ENCODE results near the gene ANKRD34A. TPM values are rescaled to one million over a fixed set of nuclear protein-coding genes. Genes with fewer than 3 reads are reported as not detected.

ANKRD34A gene
- total and polyA plus RNA-seq, 4 donors = 0.06 to 0.17 (median 0.13) TPM; not detected in 1

DNA sequence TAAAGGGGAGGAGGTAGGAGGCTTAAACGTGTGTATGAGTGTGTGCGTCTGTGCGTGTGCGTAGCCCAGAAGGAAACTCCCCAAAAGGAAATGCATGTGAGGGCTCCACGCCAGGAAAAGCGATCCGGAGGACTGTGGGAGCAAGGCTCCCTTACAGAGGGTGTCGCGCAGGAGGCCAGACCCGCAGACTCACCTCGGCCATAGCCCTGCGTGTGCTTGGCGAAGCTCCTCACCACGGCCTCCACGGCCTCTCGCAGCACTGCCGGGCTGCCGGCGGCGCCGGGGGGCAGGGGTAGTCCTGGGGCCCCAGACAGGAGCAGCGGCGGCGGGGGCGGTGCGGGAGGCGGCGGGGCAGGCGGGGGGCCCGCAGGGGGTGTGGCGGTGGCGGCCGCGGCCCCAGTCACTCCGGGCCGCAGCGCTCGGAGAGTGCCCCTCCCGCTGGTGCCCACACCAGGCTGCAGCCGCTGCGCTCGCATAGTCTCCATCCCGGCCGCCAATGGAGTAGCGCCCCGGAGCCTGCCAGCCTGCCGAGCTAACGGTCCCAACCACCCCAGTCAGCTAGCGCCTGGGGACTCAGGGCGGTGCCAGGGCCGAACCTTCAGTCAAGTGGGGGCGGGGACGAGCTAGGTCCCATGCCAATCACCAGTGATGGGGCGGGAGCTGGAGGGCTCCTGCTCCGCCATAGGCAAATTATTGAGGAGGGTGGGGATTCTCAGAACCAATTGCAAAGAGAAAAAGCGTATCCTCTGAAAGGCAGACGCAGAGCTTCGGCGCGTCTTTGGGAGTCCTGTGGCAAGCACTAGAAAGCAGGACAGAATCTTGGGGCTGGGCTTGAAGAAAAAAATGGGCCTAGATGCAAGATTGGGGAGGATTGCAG is 6.7 kb downstream of the ANKRD34A start, which contains the start of gene LIX1L:
Gene LIX1L (minus strand): TSS at position 575 of the 877 bp plus-strand sequence. CDS start 90 bp downstream, at position 485.
- Histone ChIP-seq H3K4me1 (ENCODE audit: control insufficient read depth in 4 of 4, insufficient read depth in 4 of 4, low read length in 3 of 4) (peaks cover 16 to 64% (median 52%) of the 10 kb centered on the region in 4 donors), H3K9ac (ENCODE audit: low read depth in 1 of 2, low read length in 2 of 2) (peak within 1 kb of the TSS; percentile 81 to 91), H3K4me3 (ENCODE audit: low read depth in 1 of 3, low read length in 3 of 3) (peak within 1 kb of the TSS; percentile 49 to 86 (median 71)), H3K27ac (ENCODE audit: low read depth in 1 of 2, low read length in 2 of 2) (peak within 1 kb of the TSS; percentile 80 to 88), H3K9me3 (ENCODE audit: control insufficient read depth in 4 of 4, low read length in 3 of 4) (no peaks in the 10 kb centered on the region), H3K36me3 (ENCODE audit: control insufficient read depth in 4 of 4, insufficient read depth in 3 of 4, low read depth in 1 of 4, low read length in 3 of 4) (no peaks in the 10 kb centered on the region), H3K27me3 (ENCODE audit: control insufficient read depth in 4 of 4, insufficient read depth in 4 of 4, low read length in 3 of 4) (no peaks in the 10 kb centered on the region)
- WGBS = 1% methylated on average over 60 of the region's 60 CpGs
- TF ChIP-seq YY1 (IDR thresholded peaks at IDR 0.05) = peak; percentile 79
- TF ChIP-seq HNF4G (IDR thresholded peaks at IDR 0.05) = no peak
- TF ChIP-seq FOXA1 (IDR thresholded peaks at IDR 0.05) = no peak
- no peak for TF ChIP-seq FOXA2 (IDR thresholded peaks at IDR 0.05)
- TF ChIP-seq, protein P1, sequence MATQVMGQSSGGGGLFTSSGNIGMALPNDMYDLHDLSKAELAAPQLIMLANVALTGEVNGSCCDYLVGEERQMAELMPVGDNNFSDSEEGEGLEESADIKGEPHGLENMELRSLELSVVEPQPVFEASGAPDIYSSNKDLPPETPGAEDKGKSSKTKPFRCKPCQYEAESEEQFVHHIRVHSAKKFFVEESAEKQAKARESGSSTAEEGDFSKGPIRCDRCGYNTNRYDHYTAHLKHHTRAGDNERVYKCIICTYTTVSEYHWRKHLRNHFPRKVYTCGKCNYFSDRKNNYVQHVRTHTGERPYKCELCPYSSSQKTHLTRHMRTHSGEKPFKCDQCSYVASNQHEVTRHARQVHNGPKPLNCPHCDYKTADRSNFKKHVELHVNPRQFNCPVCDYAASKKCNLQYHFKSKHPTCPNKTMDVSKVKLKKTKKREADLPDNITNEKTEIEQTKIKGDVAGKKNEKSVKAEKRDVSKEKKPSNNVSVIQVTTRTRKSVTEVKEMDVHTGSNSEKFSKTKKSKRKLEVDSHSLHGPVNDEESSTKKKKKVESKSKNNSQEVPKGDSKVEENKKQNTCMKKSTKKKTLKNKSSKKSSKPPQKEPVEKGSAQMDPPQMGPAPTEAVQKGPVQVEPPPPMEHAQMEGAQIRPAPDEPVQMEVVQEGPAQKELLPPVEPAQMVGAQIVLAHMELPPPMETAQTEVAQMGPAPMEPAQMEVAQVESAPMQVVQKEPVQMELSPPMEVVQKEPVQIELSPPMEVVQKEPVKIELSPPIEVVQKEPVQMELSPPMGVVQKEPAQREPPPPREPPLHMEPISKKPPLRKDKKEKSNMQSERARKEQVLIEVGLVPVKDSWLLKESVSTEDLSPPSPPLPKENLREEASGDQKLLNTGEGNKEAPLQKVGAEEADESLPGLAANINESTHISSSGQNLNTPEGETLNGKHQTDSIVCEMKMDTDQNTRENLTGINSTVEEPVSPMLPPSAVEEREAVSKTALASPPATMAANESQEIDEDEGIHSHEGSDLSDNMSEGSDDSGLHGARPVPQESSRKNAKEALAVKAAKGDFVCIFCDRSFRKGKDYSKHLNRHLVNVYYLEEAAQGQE (IDR thresholded peaks at IDR 0.05) = peak; percentile 62
- peak; percentile 85 for TF ChIP-seq TAF1 (conservative IDR thresholded peaks at IDR 0.05)
- peak in 1 of 2 donors; percentile 36 for TF ChIP-seq RAD21 (IDR thresholded peaks at IDR 0.05)
- no peak for TF ChIP-seq NR2F2 (IDR thresholded peaks at IDR 0.05)
- TF ChIP-seq HNF4A (conservative IDR thresholded peaks at IDR 0.05) = no peak
- TF ChIP-seq ATF3 (IDR thresholded peaks at IDR 0.05) = no peak
- TF ChIP-seq JUND (IDR thresholded peaks at IDR 0.05) = peak in 1 of 2 donors; percentile 34
- TF ChIP-seq, protein P2, sequence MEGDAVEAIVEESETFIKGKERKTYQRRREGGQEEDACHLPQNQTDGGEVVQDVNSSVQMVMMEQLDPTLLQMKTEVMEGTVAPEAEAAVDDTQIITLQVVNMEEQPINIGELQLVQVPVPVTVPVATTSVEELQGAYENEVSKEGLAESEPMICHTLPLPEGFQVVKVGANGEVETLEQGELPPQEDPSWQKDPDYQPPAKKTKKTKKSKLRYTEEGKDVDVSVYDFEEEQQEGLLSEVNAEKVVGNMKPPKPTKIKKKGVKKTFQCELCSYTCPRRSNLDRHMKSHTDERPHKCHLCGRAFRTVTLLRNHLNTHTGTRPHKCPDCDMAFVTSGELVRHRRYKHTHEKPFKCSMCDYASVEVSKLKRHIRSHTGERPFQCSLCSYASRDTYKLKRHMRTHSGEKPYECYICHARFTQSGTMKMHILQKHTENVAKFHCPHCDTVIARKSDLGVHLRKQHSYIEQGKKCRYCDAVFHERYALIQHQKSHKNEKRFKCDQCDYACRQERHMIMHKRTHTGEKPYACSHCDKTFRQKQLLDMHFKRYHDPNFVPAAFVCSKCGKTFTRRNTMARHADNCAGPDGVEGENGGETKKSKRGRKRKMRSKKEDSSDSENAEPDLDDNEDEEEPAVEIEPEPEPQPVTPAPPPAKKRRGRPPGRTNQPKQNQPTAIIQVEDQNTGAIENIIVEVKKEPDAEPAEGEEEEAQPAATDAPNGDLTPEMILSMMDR (IDR thresholded peaks at IDR 0.05; ENCODE audit: low read depth, low read length, missing input control) = no peak
- peak in 1 of 2 donors; percentile 46 for TF ChIP-seq RXRA (IDR thresholded peaks at IDR 0.05)
- TF ChIP-seq GABPA (IDR thresholded peaks at IDR 0.05 in 1 of 2, conservative IDR thresholded peaks at IDR 0.05 in 1 of 2) = no peak
- TF ChIP-seq MAX (IDR thresholded peaks at IDR 0.05) = no peak
- no peak for TF ChIP-seq EGR1 (IDR thresholded peaks at IDR 0.05; ENCODE audit: low read depth in 2 of 2)
- TF ChIP-seq, protein P3, sequence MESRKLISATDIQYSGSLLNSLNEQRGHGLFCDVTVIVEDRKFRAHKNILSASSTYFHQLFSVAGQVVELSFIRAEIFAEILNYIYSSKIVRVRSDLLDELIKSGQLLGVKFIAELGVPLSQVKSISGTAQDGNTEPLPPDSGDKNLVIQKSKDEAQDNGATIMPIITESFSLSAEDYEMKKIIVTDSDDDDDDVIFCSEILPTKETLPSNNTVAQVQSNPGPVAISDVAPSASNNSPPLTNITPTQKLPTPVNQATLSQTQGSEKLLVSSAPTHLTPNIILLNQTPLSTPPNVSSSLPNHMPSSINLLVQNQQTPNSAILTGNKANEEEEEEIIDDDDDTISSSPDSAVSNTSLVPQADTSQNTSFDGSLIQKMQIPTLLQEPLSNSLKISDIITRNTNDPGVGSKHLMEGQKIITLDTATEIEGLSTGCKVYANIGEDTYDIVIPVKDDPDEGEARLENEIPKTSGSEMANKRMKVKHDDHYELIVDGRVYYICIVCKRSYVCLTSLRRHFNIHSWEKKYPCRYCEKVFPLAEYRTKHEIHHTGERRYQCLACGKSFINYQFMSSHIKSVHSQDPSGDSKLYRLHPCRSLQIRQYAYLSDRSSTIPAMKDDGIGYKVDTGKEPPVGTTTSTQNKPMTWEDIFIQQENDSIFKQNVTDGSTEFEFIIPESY (IDR thresholded peaks at IDR 0.05) = no peak
- TF ChIP-seq SP1 (IDR thresholded peaks at IDR 0.05) = peak; percentile 76
- peak; percentile 94 for DNase-seq (ENCODE audit: low spot score)

Data from liver (tissue), 9 donors.